ENCODE results near the gene LAMP1. TPM values are rescaled to one million over a fixed set of nuclear protein-coding genes. Genes with fewer than 3 reads are reported as not detected.

Gene LAMP1
- total and polyA plus RNA-seq, 2 donors (not counting 1 experiment from before 2014, with no cell fraction given): 219 to 230 TPM

Other genes with a start within 250 kb of the LAMP1 start
- under 0.01 TPM in 1 of 2 replicates, not detected in the other for gene F7, start 191.4 kb upstream of the LAMP1 start, total RNA-seq
- not detected in 2 replicates for gene F7, start 191.4 kb upstream of the LAMP1 start, polyA plus RNA-seq
- gene F10, start 174.4 kb upstream of the LAMP1 start, total RNA-seq: 20.3 and 41.5 TPM in 2 replicates
- 6.7 and 39.9 TPM in 2 replicates for gene F10, start 174.4 kb upstream of the LAMP1 start, polyA plus RNA-seq
- not detected in 2 replicates for gene PROZ, start 138.6 kb upstream of the LAMP1 start, total RNA-seq
- gene PROZ, start 138.6 kb upstream of the LAMP1 start, polyA plus RNA-seq: not detected in 2 replicates
- gene PCID2, start 88.6 kb upstream of the LAMP1 start, total RNA-seq: 66.8 and 113 TPM in 2 replicates
- gene PCID2, start 88.6 kb upstream of the LAMP1 start, polyA plus RNA-seq: 85.6 and 93.5 TPM in 2 replicates
- 98.4 and 126 TPM in 2 replicates for gene CUL4A, start 87.6 kb upstream of the LAMP1 start, total RNA-seq
- 89.5 and 107 TPM in 2 replicates for gene CUL4A, start 87.6 kb upstream of the LAMP1 start, polyA plus RNA-seq
- gene GRTP1, start 66.9 kb downstream of the LAMP1 start, total RNA-seq: 2.3 and 4.8 TPM in 2 replicates
- 0.35 and 1.4 TPM in 2 replicates for gene GRTP1, start 66.9 kb downstream of the LAMP1 start, polyA plus RNA-seq
- gene ADPRHL1, start 156.2 kb downstream of the LAMP1 start, total RNA-seq: 1.5 TPM in 2 replicates
- 0.59 and 0.62 TPM in 2 replicates for gene ADPRHL1, start 156.2 kb downstream of the LAMP1 start, polyA plus RNA-seq
- gene DCUN1D2, start 193.5 kb downstream of the LAMP1 start, total RNA-seq: 8.0 and 11.6 TPM in 2 replicates
- gene DCUN1D2, start 193.5 kb downstream of the LAMP1 start, polyA plus RNA-seq: 6.7 and 10.7 TPM in 2 replicates

Data from fibroblast of lung (primary cell).